GM12874 (cell line): ENCODE results near the gene TBC1D9B.
A peak's percentile ranks its signal among the peaks of the same experiment; 100 is the strongest.

ENCODE experiments used
- CTCF ChIP-seq: IDR thresholded peaks from 2 replicates; pipeline ENCODE4 v1.5.1; 2011; ENCODE audit warnings: low read depth, mild to moderate bottlenecking, control low read depth, low read length, moderate library complexity; ENCODE audit not compliant: insufficient read depth

The TBC1D9B gene

GRCh38 chr5:179839328-179840256 lies 68.1 kb downstream of the TBC1D9B start:
- no peak for TF ChIP-seq CTCF

DNA sequence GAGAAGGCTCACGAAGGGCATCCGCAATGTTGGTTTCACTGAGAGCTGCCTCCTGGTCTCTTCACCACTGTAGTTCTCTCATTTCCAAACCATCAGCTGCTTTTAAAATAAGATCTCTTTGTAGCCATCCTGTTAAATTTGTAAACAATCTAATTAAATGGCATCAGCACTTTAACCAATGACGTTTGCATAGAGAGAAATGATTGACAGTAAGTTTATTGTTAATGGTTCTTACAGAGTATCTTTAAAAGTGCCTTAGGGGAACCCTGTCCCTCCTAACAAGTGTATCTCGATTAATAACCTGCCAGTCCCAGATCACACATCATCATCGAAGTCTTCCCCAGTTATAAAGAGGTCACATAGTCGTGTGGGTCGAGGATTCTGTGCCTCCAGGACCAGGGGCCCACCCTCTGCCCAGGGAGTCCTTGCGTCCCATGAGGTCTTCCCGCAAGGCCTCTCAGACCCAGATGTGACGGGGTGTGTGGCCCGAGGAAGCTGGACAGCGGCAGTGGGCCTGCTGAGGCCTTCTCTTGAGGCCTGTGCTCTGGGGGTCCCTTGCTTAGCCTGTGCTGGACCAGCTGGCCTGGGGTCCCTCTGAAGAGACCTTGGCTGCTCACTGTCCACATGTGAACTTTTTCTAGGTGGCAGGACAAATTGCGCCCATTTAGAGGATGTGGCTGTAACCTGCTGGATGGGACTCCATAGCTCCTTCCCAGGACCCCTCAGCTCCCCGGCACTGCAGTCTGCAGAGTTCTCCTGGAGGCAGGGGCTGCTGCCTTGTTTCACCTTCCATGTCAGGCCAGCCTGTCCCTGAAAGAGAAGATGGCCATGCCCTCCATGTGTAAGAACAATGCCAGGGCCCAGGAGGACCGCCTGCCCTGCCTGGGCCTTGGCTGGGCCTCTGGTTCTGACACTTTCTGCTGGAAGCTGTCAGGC lies 70.4 kb downstream of the TBC1D9B start:
- no peak for TF ChIP-seq CTCF

DNA sequence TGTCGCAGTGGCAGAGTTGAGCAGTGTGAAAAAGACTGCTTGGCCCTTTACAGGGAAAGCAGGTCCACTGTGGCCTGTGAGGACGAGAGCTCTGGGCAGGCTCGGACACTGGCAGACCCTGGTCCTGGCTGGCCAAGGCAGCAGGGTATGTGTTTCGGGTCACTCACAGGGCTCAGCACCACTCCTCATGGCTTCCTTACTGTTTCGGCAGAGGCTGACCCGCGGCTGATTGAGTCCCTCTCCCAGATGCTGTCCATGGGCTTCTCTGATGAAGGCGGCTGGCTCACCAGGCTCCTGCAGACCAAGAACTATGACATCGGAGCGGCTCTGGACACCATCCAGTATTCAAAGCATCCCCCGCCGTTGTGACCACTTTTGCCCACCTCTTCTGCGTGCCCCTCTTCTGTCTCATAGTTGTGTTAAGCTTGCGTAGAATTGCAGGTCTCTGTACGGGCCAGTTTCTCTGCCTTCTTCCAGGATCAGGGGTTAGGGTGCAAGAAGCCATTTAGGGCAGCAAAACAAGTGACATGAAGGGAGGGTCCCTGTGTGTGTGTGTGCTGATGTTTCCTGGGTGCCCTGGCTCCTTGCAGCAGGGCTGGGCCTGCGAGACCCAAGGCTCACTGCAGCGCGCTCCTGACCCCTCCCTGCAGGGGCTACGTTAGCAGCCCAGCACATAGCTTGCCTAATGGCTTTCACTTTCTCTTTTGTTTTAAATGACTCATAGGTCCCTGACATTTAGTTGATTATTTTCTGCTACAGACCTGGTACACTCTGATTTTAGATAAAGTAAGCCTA lies 71.3 kb downstream of the TBC1D9B start:
- TF ChIP-seq CTCF, result 0 out of 2 replicates have a peak, but pooled peaks have one; percentile 9

GRCh38 chr5:179834120-179834519 lies 73.6 kb downstream of the TBC1D9B start:
- TF ChIP-seq CTCF, result no peak

- TF ChIP-seq CTCF, result no peak
Observed at GRCh38 chr5:179833709-179834070, 74.0 kb downstream of the TBC1D9B start.

DNA sequence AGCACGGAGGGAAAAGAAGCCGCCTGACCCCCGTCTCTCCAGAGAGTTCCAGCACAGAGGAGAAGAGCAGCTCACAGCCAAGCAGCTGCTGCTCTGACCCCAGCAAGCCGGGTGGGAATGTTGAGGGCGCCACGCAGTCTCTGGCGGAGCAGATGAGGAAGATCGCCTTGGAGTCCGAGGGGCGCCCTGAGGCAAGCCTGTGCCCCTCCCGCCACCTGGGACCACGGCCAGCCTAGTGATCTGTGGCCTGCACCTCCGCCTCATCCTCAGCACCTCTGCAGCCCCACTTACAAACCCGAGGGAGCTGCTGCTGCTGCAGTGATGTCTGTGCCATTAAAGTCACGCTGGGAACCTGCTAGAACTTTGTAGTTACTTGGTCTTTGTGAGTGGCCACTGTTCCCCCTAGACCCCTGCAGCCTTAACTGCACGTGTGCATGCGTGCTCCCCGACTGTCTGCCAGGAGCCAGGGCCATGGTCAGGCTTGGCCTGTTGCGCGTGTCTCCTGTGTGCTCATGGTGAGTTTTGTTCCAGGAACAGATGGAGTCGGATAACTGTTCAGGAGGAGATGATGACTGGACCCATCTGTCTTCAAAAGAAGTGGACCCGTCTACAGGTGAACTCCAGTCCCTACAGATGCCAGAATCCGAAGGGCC lies 74.5 kb downstream of the TBC1D9B start:
- no peak for TF ChIP-seq CTCF
